NB4 (cell line): ENCODE results near the gene MRPS16.

ENCODE experiments used
- DNase-seq: peaks from one replicate; pipeline ENCODE4 v3.0.0; 2010; ENCODE audit warnings: low read depth
- H3K4me3 ChIP-seq: one replicate; pipeline ENCODE4 v1.5.1; 2011; ENCODE audit warnings: mild to moderate bottlenecking, low read depth, low read length, moderate library complexity
- CTCF ChIP-seq: IDR thresholded peaks from one replicate; pipeline ENCODE4 v1.5.1; 2012; ENCODE audit warnings: low read depth, low read length
- MAX ChIP-seq: IDR thresholded peaks from 2 replicates; pipeline ENCODE4 v1.6.1; 2011; ENCODE audit warnings: low read depth, low read length
- MYC ChIP-seq: IDR thresholded peaks from 2 replicates; pipeline ENCODE4 v1.6.1; 2011; ENCODE audit warnings: low read depth, low read length
- POLR2A ChIP-seq: IDR thresholded peaks from 2 replicates; pipeline ENCODE4 v1.6.1; 2011; ENCODE audit warnings: mild to moderate bottlenecking; ENCODE audit not compliant: insufficient read length; ENCODE audit errors: extremely low read depth

The MRPS16 gene

GRCh38 chr10:73244866-73245477 lies 7.5 kb downstream of the MRPS16 start:
- no peak for DNase-seq
- TF ChIP-seq POLR2A = no peak
- no peak for TF ChIP-seq MYC
- no peak for TF ChIP-seq MAX
- no peak for TF ChIP-seq CTCF
- H3K4me3 ChIP-seq = peak overlapping the region; percentile 96

GRCh38 chr10:73239908-73240307 lies 12.5 kb downstream of the MRPS16 start:
- no peak for TF ChIP-seq POLR2A
- no peak for TF ChIP-seq MAX
- no peak for TF ChIP-seq CTCF
- TF ChIP-seq MYC = no peak
- no peak overlapping the region for H3K4me3 ChIP-seq
- DNase-seq = no peak

- no peak overlapping the region for H3K4me3 ChIP-seq
- DNase-seq = no peak
- no peak for TF ChIP-seq POLR2A
- TF ChIP-seq MYC = no peak
- no peak for TF ChIP-seq MAX
- no peak for TF ChIP-seq CTCF
These were observed 13.4 kb downstream of the MRPS16 start for GRCh38 chr10:73238990-73239566.

GRCh38 chr10:73234695-73235094 lies 17.7 kb downstream of the MRPS16 start:
- no peak for DNase-seq
- TF ChIP-seq CTCF = no peak
- no peak for TF ChIP-seq MAX
- TF ChIP-seq MYC = no peak
- no peak for TF ChIP-seq POLR2A
- no peak overlapping the region for H3K4me3 ChIP-seq

GRCh38 chr10:73233883-73234282 lies 18.6 kb downstream of the MRPS16 start:
- no peak for DNase-seq
- no peak for TF ChIP-seq MYC
- no peak for TF ChIP-seq POLR2A
- TF ChIP-seq CTCF = no peak
- TF ChIP-seq MAX = no peak
- no peak overlapping the region for H3K4me3 ChIP-seq
